Esophagus muscularis mucosa (tissue), 4 donors: ENCODE measurements around the gene SYNGR4. TPM values are rescaled to one million over a fixed set of nuclear protein-coding genes. Genes with fewer than 3 reads are reported as not detected.

Source experiments
- DNase-seq: peaks from one replicate; pipeline ENCODE4 v3.0.0-alpha.2; 2017; ENCODE audit errors: extremely low spot score
- H3K27ac ChIP-seq, 4 donors: fragments of 200-600 bp; sonication (generic); replicated peaks in 1 of 4; 1 replicate in 3 of 4; 2 replicates in 1 of 4; pipeline ENCODE4 v1.5.1; 2016 to 2019; ENCODE audit warnings: mild to moderate bottlenecking in 1 of 4
- H3K27me3 ChIP-seq, 4 donors: fragments of 200-600 bp; sonication (generic); one replicate each; pipeline versions ENCODE4 v1.5.1 to v1.6.0; 2016 to 2019
- H3K36me3 ChIP-seq, 4 donors: fragments of 200-600 bp; sonication (generic); one replicate each; pipeline ENCODE4 v1.5.1; 2016 to 2019
- H3K4me1 ChIP-seq, 4 donors: fragments of 200-600 bp; sonication (generic); one replicate each; pipeline ENCODE4 v1.5.1; 2016 to 2019
- H3K4me3 ChIP-seq, 4 donors: fragments of 200-600 bp; sonication (generic); 1 replicate in 2 of 4; 2 replicates in 2 of 4; pipeline ENCODE4 v1.5.1; 2016 to 2019; ENCODE audit warnings: mild to moderate bottlenecking in 4 of 4, moderate library complexity in 1 of 4
- H3K9me3 ChIP-seq, 4 donors: fragments of 200-600 bp; sonication (generic); 1 replicate in 3 of 4; 2 replicates in 1 of 4; pipeline ENCODE4 v1.5.1; 2016 to 2019
- EP300 ChIP-seq: sonication (generic); formaldehyde crosslinking; IDR thresholded peaks from one replicate; pipeline ENCODE4 v1.6.1; 2017; ENCODE audit warnings: antibody characterized with exemption
- POLR2A ChIP-seq: fragments of 450-650 bp; IDR thresholded peaks from one replicate; pipeline ENCODE4 v1.6.1; 2017; ENCODE audit warnings: antibody characterized with exemption, moderate library complexity, mild to moderate bottlenecking, low read depth
- POLR2AphosphoS5 ChIP-seq, 2 donors: sonication (generic); formaldehyde crosslinking; IDR thresholded peaks; one replicate each; pipeline ENCODE4 v1.6.1; 2017; ENCODE audit warnings: antibody characterized with exemption in 2 of 2
- WGBS: methylation state at CpG from one replicate; pipeline ENCODE4 v1.1.5; 2018; 5-methylcytosine and 5-hydroxymethylcytosine counted together
- intact Hi-C: fragments of 100-400 bp; cut with DNase I; formaldehyde crosslinking; loops from one replicate; pipeline ENCODE4 v1.15.1; 2023
- total RNA-seq, 4 donors: library from RNA; depleted of rRNA; stranded (reverse); fragments of >200 nt; gene quantifications; one replicate each; pipeline versions ENCODE4 v1.1.0 to v1.2.1, GENCODE V29; 2016
- TF ChIP-seq, protein P1 (sequence below), 3 experiments: fragments of 200-600 bp in 2 of 3; fragments of 450-650 bp in 1 of 3; sonication (generic) in 2 of 3; IDR thresholded peaks; one replicate each; pipeline ENCODE4 v1.5.1; 2017 to 2019; ENCODE audit warnings: antibody characterized with exemption in 3 of 3, mild to moderate bottlenecking in 2 of 3, moderate library complexity in 1 of 3

The SYNGR4 gene
- total RNA-seq, 4 donors from 2014 or later: not detected

DNA sequence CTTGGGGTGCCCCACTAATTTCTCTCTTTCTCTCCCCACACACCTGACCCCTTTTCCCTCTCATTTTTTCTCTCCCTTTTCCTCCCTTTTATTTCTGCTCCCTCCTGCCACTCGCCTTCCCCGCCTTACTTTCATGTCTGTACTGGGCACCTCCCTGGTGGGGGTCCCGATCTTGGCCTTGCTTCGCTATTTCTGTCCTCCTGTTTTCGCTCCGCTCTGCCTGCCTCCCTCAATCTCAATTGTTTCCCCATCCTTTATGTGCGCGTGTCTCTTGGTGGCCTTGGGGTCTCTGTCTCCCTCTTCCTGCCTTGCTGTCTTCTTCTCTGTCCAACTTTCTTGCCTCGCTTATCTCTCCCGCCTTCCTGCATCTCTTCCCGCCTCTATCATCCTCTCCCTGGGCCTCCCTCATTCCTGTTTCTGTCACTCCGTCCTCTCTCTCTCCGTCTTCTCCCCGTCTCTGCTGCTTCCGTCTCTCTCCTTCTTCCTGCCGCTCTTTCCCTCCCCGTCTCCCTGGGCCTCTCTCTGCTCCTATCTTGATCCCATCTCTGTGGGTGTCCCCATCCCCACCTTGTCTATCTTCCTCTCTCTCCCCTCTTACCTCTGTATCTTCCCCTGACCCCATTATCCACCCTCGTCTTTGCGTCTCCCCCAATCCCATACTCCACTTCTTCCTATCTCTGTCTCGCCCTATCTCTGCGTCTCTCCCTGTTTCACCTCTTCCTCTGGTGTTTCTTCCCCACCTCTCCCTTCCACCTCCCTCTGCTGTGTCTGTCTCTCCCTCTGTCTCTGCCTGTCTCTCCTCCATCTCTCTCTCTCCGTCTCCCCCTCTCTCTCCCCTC, 33.3 kb downstream of the SYNGR4 start:
- Histone ChIP-seq H3K9me3 (no peaks in the 10 kb centered on the region), H3K27ac (no peak overlapping the region), H3K27me3 (peaks cover 7 to 69% (median 54%) of the 10 kb centered on the region in 4 donors), H3K4me1 (peaks cover 22 to 54% (median 38%) of the 10 kb centered on the region in 4 donors), H3K4me3 (peak overlapping the region; percentile 44 to 62 (median 46)), H3K36me3 (no peaks in the 10 kb centered on the region)
- intact Hi-C loops: no loop called here
- DNase-seq: no peak
- TF ChIP-seq POLR2A (no peak), POLR2AphosphoS5 (IDR thresholded peaks at IDR 0.05) (no peak), EP300 (no peak)
- TF ChIP-seq, protein P1, sequence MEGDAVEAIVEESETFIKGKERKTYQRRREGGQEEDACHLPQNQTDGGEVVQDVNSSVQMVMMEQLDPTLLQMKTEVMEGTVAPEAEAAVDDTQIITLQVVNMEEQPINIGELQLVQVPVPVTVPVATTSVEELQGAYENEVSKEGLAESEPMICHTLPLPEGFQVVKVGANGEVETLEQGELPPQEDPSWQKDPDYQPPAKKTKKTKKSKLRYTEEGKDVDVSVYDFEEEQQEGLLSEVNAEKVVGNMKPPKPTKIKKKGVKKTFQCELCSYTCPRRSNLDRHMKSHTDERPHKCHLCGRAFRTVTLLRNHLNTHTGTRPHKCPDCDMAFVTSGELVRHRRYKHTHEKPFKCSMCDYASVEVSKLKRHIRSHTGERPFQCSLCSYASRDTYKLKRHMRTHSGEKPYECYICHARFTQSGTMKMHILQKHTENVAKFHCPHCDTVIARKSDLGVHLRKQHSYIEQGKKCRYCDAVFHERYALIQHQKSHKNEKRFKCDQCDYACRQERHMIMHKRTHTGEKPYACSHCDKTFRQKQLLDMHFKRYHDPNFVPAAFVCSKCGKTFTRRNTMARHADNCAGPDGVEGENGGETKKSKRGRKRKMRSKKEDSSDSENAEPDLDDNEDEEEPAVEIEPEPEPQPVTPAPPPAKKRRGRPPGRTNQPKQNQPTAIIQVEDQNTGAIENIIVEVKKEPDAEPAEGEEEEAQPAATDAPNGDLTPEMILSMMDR (IDR thresholded peaks at IDR 0.05): no peak
- 65% methylated on average over 22 of the region's 22 CpGs for WGBS

DNA sequence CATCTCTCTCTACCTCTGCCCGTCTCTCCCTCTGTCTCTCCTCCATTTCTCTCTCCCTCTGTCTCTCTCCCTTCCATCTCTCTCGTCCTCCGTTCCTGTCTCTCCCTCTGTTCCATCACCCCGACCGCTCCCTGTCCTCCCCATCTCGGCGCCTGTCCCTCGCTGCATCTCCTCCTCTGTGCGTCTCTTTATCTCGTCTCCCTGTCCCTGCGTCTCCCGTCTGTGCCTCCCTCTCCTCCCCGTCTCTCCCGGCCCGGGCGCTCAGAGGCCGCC, 33.9 kb downstream of the SYNGR4 start:
- Histone ChIP-seq H3K9me3 (no peaks in the 10 kb centered on the region), H3K27me3 (peaks cover 7 to 63% (median 52%) of the 10 kb centered on the region in 4 donors), H3K4me1 (peaks cover 22 to 54% (median 38%) of the 10 kb centered on the region in 4 donors), H3K27ac (no peak overlapping the region), H3K36me3 (no peaks in the 10 kb centered on the region), H3K4me3 (peak overlapping the region; percentile 44 to 62 (median 46))
- WGBS: 9% methylated on average over 16 of the region's 17 CpGs
- DNase-seq: no peak
- TF ChIP-seq EP300 (no peak), POLR2AphosphoS5 (IDR thresholded peaks at IDR 0.05) (no peak)
- intact Hi-C loops: no loop called here

GRCh38 chr19:48398375-48399235, 34.4 kb downstream of the SYNGR4 start:
- Histone ChIP-seq H3K36me3 (no peaks in the 10 kb centered on the region), H3K27ac (no peak overlapping the region), H3K4me1 (peaks cover 19 to 49% (median 33%) of the 10 kb centered on the region in 4 donors), H3K27me3 (peaks cover 7 to 58% (median 47%) of the 10 kb centered on the region in 4 donors), H3K4me3 (peak overlapping the region; percentile 44 to 62 (median 46)), H3K9me3 (no peaks in the 10 kb centered on the region)
- 45% methylated on average over 11 of the region's 104 CpGs for WGBS
- no peak for DNase-seq
- intact Hi-C loops: no loop called here
- TF ChIP-seq POLR2A (no peak), POLR2AphosphoS5 (IDR thresholded peaks at IDR 0.05) (peak; percentile 17 to 37)

GRCh38 chr19:48400018-48400742, 36.0 kb downstream of the SYNGR4 start:
- H3K4me1 ChIP-seq: peaks cover 8 to 33% (median 20%) of the 10 kb centered on the region in 4 donors
- H3K9me3 ChIP-seq: no peaks in the 10 kb centered on the region
- no peak for DNase-seq
- intact Hi-C loops: no loop called here
- H3K27ac ChIP-seq: peak overlapping the region in 1 of 4 donors; percentile 36
- H3K36me3 ChIP-seq: no peaks in the 10 kb centered on the region
- TF ChIP-seq EP300 (no peak), POLR2A (no peak), POLR2AphosphoS5 (IDR thresholded peaks at IDR 0.05) (no peak)
- TF ChIP-seq, protein P1 (IDR thresholded peaks at IDR 0.05): no peak
- 44% methylated on average over 13 of the region's 14 CpGs for WGBS
- peak overlapping the region in 2 of 4 donors; percentile 6 for H3K4me3 ChIP-seq
- peaks cover 3 to 44% (median 31%) of the 10 kb centered on the region in 4 donors for H3K27me3 ChIP-seq

DNA sequence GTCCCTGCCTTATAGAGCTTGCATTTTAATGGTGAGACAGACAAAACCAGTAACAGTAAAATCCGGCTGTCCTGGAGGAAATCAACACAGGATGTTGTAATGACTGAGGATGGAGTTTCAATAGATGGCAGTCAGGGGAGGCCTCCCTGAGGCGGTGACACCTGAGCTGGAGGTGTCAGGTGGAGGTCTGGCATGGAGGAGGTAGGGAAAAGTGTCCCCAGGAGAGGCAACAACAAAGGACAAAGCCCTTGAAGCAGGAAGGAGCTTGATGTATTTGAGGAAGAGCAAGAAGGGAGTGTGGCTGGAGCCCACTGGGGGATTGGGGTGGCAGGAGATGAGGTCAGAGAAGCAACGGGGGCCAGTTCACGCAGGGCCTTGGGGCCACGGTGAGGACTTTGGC, 37.1 kb downstream of the SYNGR4 start:
- peaks cover 0 to 43% (median 20%) of the 10 kb centered on the region in 4 donors for H3K27me3 ChIP-seq

More for the DNA sequence above, 37.1 kb downstream of the SYNGR4 start:
- Histone ChIP-seq H3K36me3 (no peaks in the 10 kb centered on the region), H3K4me1 (peaks cover 8 to 28% (median 20%) of the 10 kb centered on the region in 4 donors), H3K4me3 (no peak overlapping the region), H3K9me3 (peaks cover 0 to 6% (median 2%) of the 10 kb centered on the region in 4 donors), H3K27ac (no peak overlapping the region)
- 76% methylated on average over 5 of the region's 5 CpGs for WGBS
- intact Hi-C loops: no loop called here
- DNase-seq: no peak
- TF ChIP-seq EP300 (no peak), POLR2AphosphoS5 (IDR thresholded peaks at IDR 0.05) (no peak), POLR2A (no peak)
- TF ChIP-seq, protein P1 (IDR thresholded peaks at IDR 0.05): no peak
